SKM-1 (cell line): ENCODE measurements around the gene FRY.

ENCODE experiments used
- DNase-seq: peaks from one replicate; lab custom pipeline; 2025; ENCODE audit not compliant: unreplicated experiment; lab: John Stamatoyannopoulos, UW

Gene FRY

GRCh38 chr13:32299893-32300292 is 268.3 kb downstream of the FRY start:
- DNase-seq = no peak

GRCh38 chr13:32300406-32300805 is 268.8 kb downstream of the FRY start:
- no peak for DNase-seq

DNA sequence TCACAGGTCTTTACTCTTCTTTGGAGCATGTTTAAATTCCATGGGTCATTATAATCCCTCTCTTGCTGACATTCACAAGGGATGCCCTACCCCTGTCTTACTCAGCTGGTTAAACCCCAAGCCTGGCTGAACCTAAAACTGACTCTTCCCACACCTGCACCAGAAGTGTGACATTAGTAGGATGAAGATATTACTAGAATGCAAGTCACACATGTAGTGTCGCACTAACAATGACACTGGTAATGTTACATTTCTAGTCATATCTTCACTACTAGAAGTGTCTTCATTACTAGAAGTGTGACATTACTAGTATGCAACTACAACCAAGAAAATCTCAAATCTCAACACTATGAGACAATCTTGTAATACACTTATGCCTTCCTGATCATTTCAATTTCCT is 269.3 kb downstream of the FRY start:
- DNase-seq = no peak

- no peak for DNase-seq
Observed at GRCh38 chr13:32302461-32302860, 270.9 kb downstream of the FRY start.

DNA sequence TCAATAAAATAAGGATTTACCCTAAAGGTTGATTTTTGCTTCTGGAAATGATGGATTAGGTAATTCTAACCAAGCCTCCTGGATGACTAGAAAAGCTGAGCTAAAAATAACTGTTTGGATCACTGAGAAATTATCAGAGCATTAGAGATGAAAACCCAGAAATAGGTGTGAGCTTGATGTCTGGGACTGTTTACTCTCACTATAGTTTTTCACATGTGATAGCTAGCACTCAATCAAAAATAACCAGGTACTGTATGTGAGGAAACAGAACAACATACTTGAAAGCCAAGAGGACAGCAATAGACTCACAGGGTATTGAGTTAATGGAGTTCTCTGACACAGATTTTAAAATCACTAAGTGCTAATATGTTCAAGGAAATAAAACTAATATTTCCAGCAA is 274.1 kb downstream of the FRY start:
- no peak for DNase-seq

DNA sequence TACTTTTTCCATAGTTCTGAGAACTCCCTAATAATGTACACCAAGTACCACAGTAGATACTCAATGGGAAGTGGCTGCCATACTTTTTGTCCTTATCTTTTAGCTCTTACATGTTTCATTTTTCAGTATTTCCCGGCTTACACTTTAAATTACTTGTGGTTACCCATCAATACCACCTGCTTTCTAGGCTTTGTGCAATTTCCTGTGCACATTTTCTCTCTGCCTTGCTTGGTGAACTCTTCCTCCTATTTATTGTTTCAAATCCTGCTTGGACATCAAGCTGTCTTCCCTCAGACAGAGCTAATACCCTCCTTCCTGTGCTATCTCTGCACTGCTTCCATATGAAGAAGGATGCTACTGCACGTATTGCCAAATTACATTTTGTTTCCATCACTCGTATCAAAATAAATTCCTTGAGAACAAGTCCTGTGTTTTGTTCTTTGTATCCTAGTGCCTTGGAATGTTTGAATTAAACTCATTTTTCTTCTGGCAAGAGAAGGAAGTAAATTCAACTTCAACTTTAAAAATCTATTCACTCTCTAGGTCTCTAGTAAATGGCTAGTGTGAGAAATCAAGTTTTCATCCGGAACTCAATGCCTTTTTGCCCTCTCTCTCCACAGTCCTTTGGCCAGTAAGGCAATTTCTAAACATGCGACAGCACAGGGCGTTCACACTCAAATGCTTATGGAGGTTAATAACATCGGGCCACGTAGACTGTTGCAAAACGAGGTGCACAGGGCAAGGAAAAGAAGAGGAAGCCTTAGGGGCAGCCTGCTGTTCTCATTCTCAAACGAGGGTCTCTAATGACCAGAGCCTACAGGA is 277.9 kb downstream of the FRY start:
- DNase-seq = peak; percentile 78

DNA sequence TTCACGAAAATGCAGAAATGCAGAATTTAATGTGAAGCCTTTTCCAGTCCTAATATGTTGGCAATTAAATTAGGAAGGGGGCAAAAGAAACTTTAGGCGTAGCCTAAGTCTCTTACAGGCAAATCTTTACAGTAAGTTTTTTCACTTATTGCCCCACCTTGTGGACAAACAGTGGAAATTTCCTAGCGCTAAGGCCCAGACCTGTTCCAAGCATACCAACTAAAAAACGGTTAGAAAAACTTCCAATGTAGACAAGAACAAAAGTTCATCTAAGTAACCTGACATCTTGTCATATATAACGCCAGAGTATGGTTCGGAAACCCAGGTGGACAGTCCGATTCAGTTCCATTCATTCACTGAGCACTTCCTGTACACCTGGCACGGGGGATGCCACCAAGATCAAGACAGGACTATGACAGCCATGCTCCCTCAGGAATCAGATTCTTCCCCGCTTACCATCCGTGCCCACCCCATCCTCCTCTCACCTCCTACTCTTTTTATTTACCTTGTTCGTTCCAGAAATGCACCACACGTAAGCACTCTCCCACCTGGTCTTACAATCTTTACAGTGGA is 278.6 kb downstream of the FRY start:
- DNase-seq = peak; percentile 78

- DNase-seq = no peak
Observed at GRCh38 chr13:32311188-32311897, 279.8 kb downstream of the FRY start.

GRCh38 chr13:32314271-32315237 is 283.0 kb downstream of the FRY start:
- peak; percentile 89 for DNase-seq

GRCh38 chr13:32315238-32316027 is 283.9 kb downstream of the FRY start, which contains the start of the genes BRCA2 and ZAR1L:
Gene BRCA2, plus strand, starts transcription at chr13:32315508. Its CDS starts 953 bp downstream, at chr13:32316461.
Gene ZAR1L, minus strand, starts transcription at chr13:32315363. Its CDS starts 3,438 bp downstream, at chr13:32311925.
- peak; percentile 88 for DNase-seq

DNA sequence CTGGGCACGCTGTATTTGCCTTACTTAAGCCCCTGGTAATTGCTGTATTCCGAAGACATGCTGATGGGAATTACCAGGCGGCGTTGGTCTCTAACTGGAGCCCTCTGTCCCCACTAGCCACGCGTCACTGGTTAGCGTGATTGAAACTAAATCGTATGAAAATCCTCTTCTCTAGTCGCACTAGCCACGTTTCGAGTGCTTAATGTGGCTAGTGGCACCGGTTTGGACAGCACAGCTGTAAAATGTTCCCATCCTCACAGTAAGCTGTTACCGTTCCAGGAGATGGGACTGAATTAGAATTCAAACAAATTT is 284.4 kb downstream of the FRY start:
- DNase-seq = no peak

DNA sequence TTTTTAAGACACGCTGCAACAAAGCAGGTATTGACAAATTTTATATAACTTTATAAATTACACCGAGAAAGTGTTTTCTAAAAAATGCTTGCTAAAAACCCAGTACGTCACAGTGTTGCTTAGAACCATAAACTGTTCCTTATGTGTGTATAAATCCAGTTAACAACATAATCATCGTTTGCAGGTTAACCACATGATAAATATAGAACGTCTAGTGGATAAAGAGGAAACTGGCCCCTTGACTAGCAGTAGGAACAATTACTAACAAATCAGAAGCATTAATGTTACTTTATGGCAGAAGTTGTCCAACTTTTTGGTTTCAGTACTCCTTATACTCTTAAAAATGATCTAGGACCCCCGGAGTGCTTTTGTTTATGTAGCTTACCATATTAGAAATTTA is 284.9 kb downstream of the FRY start:
- DNase-seq = peak; percentile 29

- no peak for DNase-seq
Observed at GRCh38 chr13:32317716-32318465, 286.3 kb downstream of the FRY start.

- DNase-seq = no peak
Observed at GRCh38 chr13:32320528-32320927, 289.0 kb downstream of the FRY start.

- DNase-seq = no peak
Observed at GRCh38 chr13:32323912-32324311, 292.3 kb downstream of the FRY start.

DNA sequence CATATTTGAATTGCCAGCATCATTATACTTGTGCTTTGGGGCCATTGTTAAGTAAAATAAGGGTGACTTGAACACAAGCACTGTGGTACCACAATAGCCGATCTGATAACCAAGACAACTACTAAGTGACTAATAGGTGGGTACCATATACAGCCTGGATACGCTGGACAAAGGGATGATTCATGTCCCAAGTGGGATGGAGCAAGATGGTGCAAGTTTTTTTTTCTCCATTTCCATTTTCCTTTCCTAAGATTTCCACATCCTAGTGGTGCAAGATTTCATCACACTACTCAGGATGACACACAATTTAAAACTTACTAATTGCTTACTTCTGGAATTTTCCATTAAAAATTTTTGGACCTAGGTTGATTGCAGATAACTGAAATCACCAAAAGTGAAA is 298.9 kb downstream of the FRY start:
- no peak for DNase-seq

- no peak for DNase-seq
Observed at GRCh38 chr13:32334671-32335070, 303.1 kb downstream of the FRY start.

GRCh38 chr13:32340914-32341313 is 309.3 kb downstream of the FRY start:
- DNase-seq = no peak

DNA sequence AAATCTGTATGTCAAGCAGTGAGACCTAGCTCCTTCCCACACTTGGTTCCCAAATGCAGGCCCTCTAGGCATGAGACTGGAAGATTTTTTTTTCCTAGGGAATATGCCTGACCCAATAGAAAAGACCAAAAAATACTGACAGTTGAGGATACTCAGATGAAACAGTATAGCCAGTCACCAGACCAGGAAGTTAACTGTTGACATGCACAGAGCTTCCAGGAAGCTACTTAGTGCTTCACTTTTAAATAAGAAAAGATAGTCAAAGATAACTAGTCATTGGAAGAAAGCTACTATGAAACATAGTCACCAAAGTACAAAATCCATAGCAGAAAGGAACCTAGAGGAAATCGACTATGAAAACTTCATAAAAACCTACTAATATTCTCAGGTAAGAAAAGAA is 316.1 kb downstream of the FRY start:
- DNase-seq = no peak
